ENCODE measurements around the gene SURF4.
"Not testable (repeated sequence)": the region's sequence is repeated elsewhere in the genome, so short reads cannot be mapped to it uniquely, and the experiment has no call there.

The SURF4 gene

GRCh38 chr9:133335924-133336811 lies 39.7 kb downstream of the SURF4 start, which contains the start of gene SURF6:
Gene SURF6, minus strand, starts transcription at chr9:133336188. Its CDS starts 56 bp downstream, at chr9:133336132.
- in situ Hi-C loops (cut with MboI; ENCODE audit: low sequenced_read_pairs) = no loop called here

GRCh38 chr9:133334888-133335287 lies 41.0 kb downstream of the SURF4 start:
- in situ Hi-C loops (cut with MboI; ENCODE audit: low sequenced_read_pairs) = not testable (repeated sequence)

DNA sequence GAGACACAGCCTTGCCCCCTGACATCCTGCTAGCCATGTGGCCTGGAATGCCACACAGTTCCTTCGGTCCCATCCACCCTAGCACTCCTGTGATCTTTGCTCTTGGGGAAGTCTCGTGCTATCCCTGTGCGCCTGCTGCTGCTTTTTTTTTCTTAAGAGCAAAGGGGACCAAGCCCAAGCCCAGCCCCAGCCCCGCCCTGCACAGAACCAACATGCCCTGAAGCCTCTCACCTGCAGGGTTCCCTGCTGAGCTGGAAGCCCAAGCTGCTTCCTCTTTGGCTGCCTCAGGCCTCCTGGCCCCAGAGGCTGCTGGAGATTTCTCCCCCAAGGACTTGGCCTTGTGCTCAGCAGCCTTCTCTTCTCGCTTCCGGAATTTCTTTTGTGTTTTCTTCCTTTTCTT lies 41.7 kb downstream of the SURF4 start:
- in situ Hi-C loops (cut with MboI; ENCODE audit: low sequenced_read_pairs) = no loop called here

DNA sequence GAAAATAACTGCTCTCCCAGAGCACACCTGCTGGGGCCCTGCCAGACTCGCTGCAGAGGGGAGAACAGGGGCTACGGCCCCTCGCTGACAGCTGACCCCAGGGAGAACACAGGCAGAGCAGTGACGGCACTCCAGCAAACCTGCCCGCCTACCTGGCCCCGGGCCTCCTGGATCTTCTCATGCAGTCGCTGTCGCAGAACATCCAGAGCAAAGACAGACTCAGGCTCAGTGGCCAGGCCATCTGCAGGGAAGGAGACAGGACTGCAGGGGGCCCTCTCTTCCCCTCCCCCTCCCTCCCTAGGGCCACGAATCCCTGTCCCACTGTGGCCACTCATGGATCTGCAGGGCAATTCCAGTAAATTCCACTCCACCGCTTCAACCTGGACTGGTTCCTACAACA lies 42.3 kb downstream of the SURF4 start:
- in situ Hi-C loops (cut with MboI; ENCODE audit: low sequenced_read_pairs) = no loop called here

DNA sequence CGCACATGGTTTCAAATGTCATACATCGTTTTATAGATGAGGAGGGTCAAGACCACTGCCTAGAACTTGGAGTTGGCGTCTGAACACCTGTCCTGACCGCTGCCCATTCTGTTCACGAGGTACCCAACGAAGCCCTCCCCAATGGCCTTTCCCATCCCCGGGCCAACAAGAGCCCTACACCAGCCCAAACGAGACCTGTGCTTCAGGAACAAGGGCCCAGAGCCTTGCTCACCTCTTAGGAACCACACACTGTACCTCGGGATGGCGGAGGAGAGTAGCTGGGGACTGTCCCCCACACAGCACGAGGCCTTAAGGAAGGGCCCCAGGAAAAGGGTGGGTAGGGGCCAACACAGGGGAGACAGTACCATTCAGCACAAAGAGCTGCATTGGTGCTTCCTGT lies 42.8 kb downstream of the SURF4 start:
- in situ Hi-C loops (cut with MboI; ENCODE audit: low sequenced_read_pairs) = no loop called here

DNA sequence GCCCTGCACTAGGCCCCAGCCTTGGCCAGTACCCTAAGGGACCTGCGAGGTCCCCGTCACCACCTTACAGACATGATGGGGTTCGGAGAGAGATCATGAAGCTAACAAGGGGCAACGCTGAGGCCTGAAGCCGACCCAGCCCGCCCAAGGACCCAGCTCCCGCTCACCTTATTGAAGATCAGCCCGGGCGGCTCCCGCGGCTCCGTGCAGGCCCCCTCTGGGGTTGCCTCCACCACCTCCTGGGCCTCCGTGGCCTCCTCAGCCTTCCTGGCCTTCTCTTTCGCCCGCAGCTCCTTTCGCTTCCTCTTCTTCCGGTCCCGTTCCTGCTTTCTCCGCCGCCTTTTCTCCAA lies 43.5 kb downstream of the SURF4 start:
- in situ Hi-C loops (cut with MboI; ENCODE audit: low sequenced_read_pairs) = no loop called here

DNA sequence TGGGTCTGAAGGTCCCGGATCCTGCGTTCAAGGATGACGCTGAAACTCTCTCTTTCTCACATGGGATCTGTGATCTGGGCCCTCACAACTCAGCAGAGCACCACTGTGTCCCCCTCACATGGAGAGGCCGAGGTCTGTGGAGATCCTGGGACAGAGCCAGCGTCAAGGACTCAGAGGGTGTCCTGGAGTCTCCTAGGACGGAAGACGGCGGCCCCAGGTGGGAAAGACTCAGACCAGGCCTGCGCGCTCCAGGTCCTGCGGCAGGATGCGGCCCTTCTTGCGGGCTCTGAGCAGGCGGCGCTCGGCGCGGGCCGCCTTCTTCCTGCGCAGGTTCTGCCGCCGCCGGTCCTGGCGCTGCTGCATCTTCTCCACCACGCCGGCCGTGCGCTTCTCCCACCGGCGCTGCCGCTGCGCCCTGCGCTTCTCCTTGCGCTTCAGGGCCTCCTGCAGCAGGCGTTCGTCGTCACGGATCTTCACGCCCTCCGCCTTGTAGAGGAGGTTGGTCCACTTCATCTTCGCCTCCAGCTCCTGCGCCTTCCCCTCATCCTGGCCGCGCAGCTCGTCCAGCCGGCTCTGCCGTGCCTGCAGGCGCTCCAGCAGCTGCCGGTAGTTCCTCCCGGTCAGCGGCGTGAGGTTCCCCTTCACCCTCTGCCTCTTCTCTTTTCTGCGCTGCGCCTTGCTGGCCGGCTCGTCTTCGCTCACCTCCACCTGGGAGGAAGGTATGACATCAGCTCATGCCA lies 44.0 kb downstream of the SURF4 start:
- in situ Hi-C loops (cut with MboI; ENCODE audit: low sequenced_read_pairs) = no loop called here

GRCh38 chr9:133331221-133331620 lies 44.6 kb downstream of the SURF4 start:
- in situ Hi-C loops (cut with MboI; ENCODE audit: low sequenced_read_pairs) = no loop called here

GRCh38 chr9:133329306-133330156 lies 46.3 kb downstream of the SURF4 start:
- in situ Hi-C loops (cut with MboI; ENCODE audit: low sequenced_read_pairs) = not testable (repeated sequence)

DNA sequence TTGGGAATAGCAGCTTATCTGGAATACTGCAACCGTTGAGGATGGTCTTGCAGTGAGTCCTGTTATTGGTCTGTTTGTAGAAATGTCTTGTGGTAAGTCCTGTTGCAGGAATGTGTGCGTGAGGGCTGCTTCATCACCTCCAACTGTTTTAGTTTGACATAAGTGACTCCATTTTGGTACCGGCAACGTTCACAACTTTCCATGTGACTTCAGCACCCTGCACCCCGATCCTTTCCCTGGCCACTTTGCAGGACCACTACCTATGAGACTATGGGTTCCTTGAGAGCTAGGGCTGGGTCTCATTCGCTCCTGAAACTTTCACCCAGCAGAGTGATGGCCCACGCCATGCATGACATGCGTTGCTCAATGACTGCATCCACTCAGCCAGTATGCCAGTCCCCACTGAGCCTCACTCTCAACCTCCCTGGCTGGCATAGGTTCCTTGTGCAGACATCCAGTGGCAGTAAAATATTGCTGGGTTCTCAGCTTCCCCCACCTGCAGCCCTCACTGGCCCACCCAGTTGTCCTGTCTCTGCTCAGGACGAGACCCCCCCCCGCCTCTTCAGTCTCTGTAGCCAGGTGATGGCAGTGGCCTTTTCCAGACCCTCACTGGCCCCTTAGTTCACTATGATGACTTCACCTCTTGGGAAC lies 47.9 kb downstream of the SURF4 start:
- in situ Hi-C loops (cut with MboI; ENCODE audit: low sequenced_read_pairs) = no loop called here

GRCh38 chr9:133327021-133327420 lies 48.8 kb downstream of the SURF4 start:
- in situ Hi-C loops (cut with MboI; ENCODE audit: low sequenced_read_pairs) = not testable (repeated sequence)

- in situ Hi-C loops (cut with MboI; ENCODE audit: low sequenced_read_pairs) = no loop called here
These were observed 51.7 kb downstream of the SURF4 start for GRCh38 chr9:133323991-133324703.

DNA sequence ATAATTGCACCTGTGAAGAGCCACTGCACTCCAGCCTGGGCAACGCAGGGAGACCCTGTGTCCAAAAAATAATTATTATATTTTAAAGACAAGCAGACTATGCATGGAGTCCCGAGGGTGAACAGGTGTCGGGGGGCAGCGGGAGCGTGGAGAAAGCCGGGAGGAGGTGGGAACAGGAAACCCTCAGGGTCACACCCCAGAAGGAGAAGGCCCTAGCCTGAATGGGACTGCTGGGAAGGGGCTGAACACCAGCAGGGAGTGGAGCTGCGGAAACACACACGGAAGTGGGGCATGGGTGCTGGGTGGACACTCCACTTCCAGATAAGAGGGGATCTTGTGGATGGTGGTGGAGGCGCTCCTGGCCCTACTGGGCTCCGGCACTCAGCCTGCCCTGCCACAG lies 52.6 kb downstream of the SURF4 start:
- in situ Hi-C loops (cut with MboI; ENCODE audit: low sequenced_read_pairs) = no loop called here

DNA sequence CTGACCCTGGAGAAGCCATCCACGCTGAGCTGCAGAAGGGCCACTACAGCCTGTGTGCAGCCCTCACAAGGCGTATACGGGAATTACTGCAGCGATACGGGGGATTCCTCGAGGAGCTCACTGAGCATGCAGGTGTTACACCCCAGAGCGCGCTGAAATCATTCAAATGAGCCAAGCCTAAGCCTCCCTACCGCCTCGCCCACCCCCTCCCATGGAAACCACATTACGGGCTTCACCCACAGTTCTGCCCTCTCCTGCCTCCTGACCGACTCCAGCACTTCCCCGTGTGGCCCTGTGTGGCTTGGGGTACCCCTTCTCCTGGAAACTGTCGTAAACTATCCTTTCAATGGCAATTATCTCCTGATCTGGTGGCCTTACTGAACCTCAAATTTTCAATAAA lies 53.2 kb downstream of the SURF4 start:
- in situ Hi-C loops (cut with MboI; ENCODE audit: low sequenced_read_pairs) = no loop called here

- in situ Hi-C loops (cut with MboI; ENCODE audit: low sequenced_read_pairs) = no loop called here
These were observed 54.4 kb downstream of the SURF4 start for GRCh38 chr9:133321411-133321935.

- in situ Hi-C loops (cut with MboI; ENCODE audit: low sequenced_read_pairs) = no loop called here
These were observed 55.4 kb downstream of the SURF4 start for GRCh38 chr9:133320421-133320881.

GRCh38 chr9:133317551-133317950 lies 58.3 kb downstream of the SURF4 start:
- in situ Hi-C loops (cut with MboI; ENCODE audit: low sequenced_read_pairs) = not testable (repeated sequence)

GRCh38 chr9:133315997-133316396 lies 59.9 kb downstream of the SURF4 start:
- in situ Hi-C loops (cut with MboI; ENCODE audit: low sequenced_read_pairs) = no loop called here

Data from hTERT RPE-1 (cell line).